Activated CD8-positive, alpha-beta T cell treated with anti-CD3 and anti-CD28 coated beads for 36 hours (primary cell): Measurements from ENCODE around the gene MORC1. TPM values are rescaled to one million over a fixed set of nuclear protein-coding genes. Genes with fewer than 3 reads are reported as not detected.

Source experiments
- ATAC-seq: fragments of 200-7000 bp; cut with Tn5 transposase; one replicate; pipeline ENCODE4 v1.10.0; 2021; ENCODE audit warnings: mild to moderate bottlenecking, moderate library complexity
- CTCF ChIA-PET: fragments of 350-600 bp; sonication (Branson Sonifier 250); formaldehyde crosslinking; loops from one replicate; lab custom pipeline; 2021; ENCODE audit warnings: antibody characterized with exemption; lab: Charles Lee
- POLR2A ChIA-PET: fragments of 350-600 bp; sonication (Branson Sonifier 250); formaldehyde crosslinking; loops from one replicate; lab custom pipeline; 2021; ENCODE audit warnings: antibody characterized with exemption; lab: Charles Lee
- DNase-seq: peaks from one replicate; pipeline ENCODE4 v3.0.0-alpha.2; 2020
- H3K27ac Mint-ChIP-seq: one replicate; pipeline ENCODE4 v1.8.0; 2021; ENCODE audit warnings: mild to moderate bottlenecking, mixed read lengths
- H3K27me3 Mint-ChIP-seq: one replicate; pipeline ENCODE4 v1.8.0; 2021; ENCODE audit warnings: mixed read lengths
- H3K36me3 Mint-ChIP-seq: one replicate; pipeline ENCODE4 v1.8.0; 2021; ENCODE audit warnings: low read depth, mixed read lengths
- H3K4me1 Mint-ChIP-seq: one replicate; pipeline ENCODE4 v1.8.0; 2021; ENCODE audit warnings: low read depth, mixed read lengths
- H3K4me3 Mint-ChIP-seq: one replicate; pipeline ENCODE4 v1.8.0; 2021; ENCODE audit warnings: mild to moderate bottlenecking, moderate library complexity, mixed read lengths
- H3K9me3 Mint-ChIP-seq: one replicate; pipeline ENCODE4 v1.8.0; 2021; ENCODE audit warnings: mixed read lengths
- CTCF ChIP-seq: fragments of 200-600 bp; IDR thresholded peaks from one replicate; pipeline ENCODE4 v1.8.0; 2022; ENCODE audit warnings: antibody characterized with exemption, mild to moderate bottlenecking
- intact Hi-C: fragments of 100-400 bp; cut with micrococcal nuclease; formaldehyde crosslinking; loops from one replicate; pipeline ENCODE4 v1.10.0; 2022
- total RNA-seq, 2 experiments: library from RNA; stranded (reverse); gene quantifications; one replicate each; pipeline ENCODE4 v1.2.3, GENCODE V29; 2021

MORC1 gene
- total RNA-seq, 2 experiments from 2014 or later, result not detected

- no peaks in the 10 kb centered on the region for H3K9me3 Mint-ChIP-seq
- POLR2A ChIA-PET, result no interaction called here
- no peak overlapping the region for H3K27ac Mint-ChIP-seq
- no peaks in the 10 kb centered on the region for H3K27me3 Mint-ChIP-seq
- CTCF ChIA-PET, result interaction anchor here (1.8 kb wide), 1 partner anchor 19 kb away, joined by 9 read pairs; no protein-coding TSS in a partner anchor
- ATAC-seq (no peak), DNase-seq (no peak)
- no peak overlapping the region for H3K4me3 Mint-ChIP-seq
- intact Hi-C loops, result no loop called here
- TF ChIP-seq CTCF, result no peak
- no peaks in the 10 kb centered on the region for H3K36me3 Mint-ChIP-seq
- no peaks in the 10 kb centered on the region for H3K4me1 Mint-ChIP-seq
These were observed 112.5 kb downstream of the MORC1 start for GRCh38 chr3:109005443-109005842.

GRCh38 chr3:108998436-108998835 is 119.5 kb downstream of the MORC1 start:
- H3K27ac Mint-ChIP-seq, result no peak overlapping the region
- intact Hi-C loops, result no loop called here
- no peak for ATAC-seq
- ChIA-PET POLR2A (no interaction called here), CTCF (interaction anchor here (1.4 kb wide), 1 partner anchor 25 kb away, joined by 3 read pairs; no protein-coding TSS in a partner anchor)
- TF ChIP-seq CTCF, result no peak
- peaks cover 8% of the 10 kb centered on the region for H3K27me3 Mint-ChIP-seq
- no peaks in the 10 kb centered on the region for H3K36me3 Mint-ChIP-seq
- no peak for DNase-seq
- no peak overlapping the region for H3K4me3 Mint-ChIP-seq
- no peaks in the 10 kb centered on the region for H3K4me1 Mint-ChIP-seq
- H3K9me3 Mint-ChIP-seq, result no peaks in the 10 kb centered on the region

GRCh38 chr3:108985844-108986243 is 132.1 kb downstream of the MORC1 start:
- ATAC-seq (no peak), DNase-seq (no peak)
- ChIA-PET POLR2A (no interaction called here), CTCF (interaction anchor here (3.3 kb wide), 1 partner anchor 38 kb away, joined by 15 read pairs; no protein-coding TSS in a partner anchor)
- intact Hi-C loops, result no loop called here
- TF ChIP-seq CTCF, result no peak
- Mint-ChIP-seq H3K27me3 (peaks cover 20% of the 10 kb centered on the region), H3K9me3 (no peaks in the 10 kb centered on the region), H3K36me3 (no peaks in the 10 kb centered on the region), H3K27ac (no peak overlapping the region), H3K4me1 (no peaks in the 10 kb centered on the region), H3K4me3 (no peak overlapping the region)

GRCh38 chr3:108983051-108983450 is 134.9 kb downstream of the MORC1 start:
- no peak for ATAC-seq
- Mint-ChIP-seq H3K4me1 (no peaks in the 10 kb centered on the region), H3K27ac (no peak overlapping the region), H3K36me3 (no peaks in the 10 kb centered on the region), H3K4me3 (no peak overlapping the region), H3K27me3 (peaks cover 17% of the 10 kb centered on the region), H3K9me3 (no peaks in the 10 kb centered on the region)
- ChIA-PET CTCF (no interaction called here), POLR2A (no interaction called here)
- DNase-seq, result no peak
- TF ChIP-seq CTCF, result no peak
- intact Hi-C loops, result no loop called here

GRCh38 chr3:108976058-108976457 is 141.9 kb downstream of the MORC1 start:
- ChIA-PET CTCF (interaction anchor here (1.3 kb wide), 1 partner anchor 48 kb away, joined by 7 read pairs; no protein-coding TSS in a partner anchor), POLR2A (no interaction called here)
- H3K27ac Mint-ChIP-seq, result no peak overlapping the region
- no peaks in the 10 kb centered on the region for H3K9me3 Mint-ChIP-seq
- no peaks in the 10 kb centered on the region for H3K36me3 Mint-ChIP-seq
- peaks cover 3% of the 10 kb centered on the region for H3K27me3 Mint-ChIP-seq
- DNase-seq (no peak), ATAC-seq (no peak)
- intact Hi-C loops, result no loop called here
- no peak overlapping the region for H3K4me3 Mint-ChIP-seq
- no peak for TF ChIP-seq CTCF
- no peaks in the 10 kb centered on the region for H3K4me1 Mint-ChIP-seq
